ENCODE measurements around the gene CLEC2L.

DNA sequence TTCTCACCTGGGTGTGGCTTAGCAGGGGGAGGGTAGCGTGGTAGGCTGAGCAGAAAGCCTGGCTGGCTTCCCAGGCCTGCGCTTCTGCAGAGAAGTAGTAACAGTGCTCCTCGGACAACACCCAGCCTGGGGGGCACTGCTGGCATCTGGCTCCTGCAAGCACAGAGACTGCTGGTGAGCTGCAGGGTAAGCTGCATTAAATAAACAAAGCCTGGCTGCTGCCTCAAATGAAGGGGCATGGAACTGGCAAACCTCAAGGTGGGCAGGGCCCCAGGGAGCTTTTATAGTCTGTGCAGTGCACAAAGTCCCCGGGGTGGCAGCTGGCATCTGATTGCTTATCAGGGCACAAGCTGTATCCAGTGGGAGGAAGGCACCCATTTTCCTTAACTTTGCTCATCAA lies 43.9 kb upstream of the CLEC2L start:
- TF ChIP-seq SUZ12 (IDR thresholded peaks at IDR 0.05) (no peak), SP1 (IDR thresholded peaks at IDR 0.05) (no peak), PKNOX1 (IDR thresholded peaks at IDR 0.05) (no peak), TARDBP (IDR thresholded peaks at IDR 0.05) (no peak), CTBP1 (IDR thresholded peaks at IDR 0.05; ENCODE audit: borderline replicate concordance) (no peak), ZNF384 (IDR thresholded peaks at IDR 0.05) (no peak)
